HUES48 (cell line): ENCODE measurements around the gene ARHGAP27.

ENCODE experiments used
- H3K27ac ChIP-seq: one replicate; pipeline ENCODE4 v1.7.0; 2013; ENCODE audit warnings: low read depth, low read length, inconsistent platforms
- H3K27me3 ChIP-seq: 2 replicates; pipeline ENCODE4 v1.6.1; 2013; ENCODE audit warnings: mild to moderate bottlenecking, low read length; ENCODE audit not compliant: control insufficient read depth, insufficient read depth
- H3K36me3 ChIP-seq: 2 replicates; pipeline ENCODE4 v1.6.1; 2013; ENCODE audit warnings: low read length; ENCODE audit not compliant: control insufficient read depth, insufficient read depth
- H3K4me1 ChIP-seq: 2 replicates; pipeline ENCODE4 v1.6.1; 2013; ENCODE audit warnings: mild to moderate bottlenecking, low read length; ENCODE audit not compliant: control insufficient read depth, insufficient read depth
- H3K4me3 ChIP-seq: 2 replicates; pipeline ENCODE4 v1.5.1; 2013; ENCODE audit warnings: mild to moderate bottlenecking, low read depth, low read length
- H3K9ac ChIP-seq: 2 replicates; pipeline ENCODE4 v1.6.1; 2013; ENCODE audit warnings: mild to moderate bottlenecking, low read depth, low read length, moderate library complexity
- H3K9me3 ChIP-seq: 2 replicates; pipeline ENCODE4 v1.6.1; 2013; ENCODE audit warnings: low read length; ENCODE audit not compliant: control insufficient read depth, insufficient read depth

The ARHGAP27 gene

GRCh38 chr17:45411348-45412105 is 21.1 kb downstream of the ARHGAP27 start:
- Histone ChIP-seq H3K4me3 (no peak overlapping the region), H3K4me1 (peaks cover 3% of the 10 kb centered on the region; the same call in 1 of the 2 replicates), H3K9ac (no peak overlapping the region), H3K9me3 (no peaks in the 10 kb centered on the region), H3K36me3 (no peaks in the 10 kb centered on the region), H3K27ac (no peak overlapping the region), H3K27me3 (no peaks in the 10 kb centered on the region)

DNA sequence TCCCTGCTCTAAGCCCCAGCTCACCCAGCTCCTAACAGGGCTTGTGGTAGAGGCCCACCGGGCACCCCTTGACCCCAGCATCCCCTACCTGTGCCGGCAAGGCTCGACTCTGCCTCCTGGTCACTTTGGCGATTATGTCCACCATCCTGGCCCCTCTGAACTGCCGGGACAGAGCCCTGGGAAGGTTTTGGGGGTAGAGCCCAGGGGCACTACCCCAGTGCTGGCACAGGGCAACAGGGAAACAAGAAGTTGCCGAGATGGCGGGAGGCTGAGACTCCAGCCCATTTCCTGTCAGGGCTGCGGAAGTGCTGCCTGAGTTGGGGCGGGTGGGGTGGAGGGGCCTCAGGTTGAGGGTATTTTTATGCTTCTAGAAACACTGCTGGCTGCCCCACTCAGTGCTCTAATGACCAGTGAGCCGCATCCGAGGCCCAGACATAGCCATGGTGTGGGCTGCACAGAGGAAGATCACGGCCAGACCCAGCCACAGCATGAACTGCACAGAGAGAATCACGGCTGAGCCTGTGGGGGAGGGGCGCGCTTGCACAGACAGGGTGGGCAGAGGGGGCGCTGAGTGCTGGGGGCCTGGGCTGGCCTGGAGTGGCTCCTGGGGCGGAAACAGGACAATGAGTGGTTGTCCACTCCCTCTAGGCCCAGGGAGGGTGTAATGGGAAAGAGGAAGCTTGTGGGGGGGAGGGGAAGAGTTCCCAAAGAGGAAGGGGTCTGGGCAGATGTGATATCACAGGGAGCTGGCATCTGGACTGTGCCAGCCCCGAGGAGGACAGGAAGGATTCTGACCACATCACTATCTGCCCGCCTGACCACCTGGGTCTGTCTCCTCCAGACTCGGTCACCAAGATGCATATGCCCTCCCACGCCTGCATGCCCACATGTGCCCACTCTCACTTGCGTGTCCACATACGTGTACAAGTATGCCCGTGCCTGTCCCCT is 22.3 kb downstream of the ARHGAP27 start:
- H3K27ac ChIP-seq = no peak overlapping the region
- H3K27me3 ChIP-seq = no peaks in the 10 kb centered on the region
- H3K36me3 ChIP-seq = no peaks in the 10 kb centered on the region
- no peaks in the 10 kb centered on the region for H3K9me3 ChIP-seq
- no peak overlapping the region for H3K4me3 ChIP-seq
- peaks cover 5% of the 10 kb centered on the region; the same call in 1 of the 2 replicates for H3K4me1 ChIP-seq
- H3K9ac ChIP-seq = no peak overlapping the region

DNA sequence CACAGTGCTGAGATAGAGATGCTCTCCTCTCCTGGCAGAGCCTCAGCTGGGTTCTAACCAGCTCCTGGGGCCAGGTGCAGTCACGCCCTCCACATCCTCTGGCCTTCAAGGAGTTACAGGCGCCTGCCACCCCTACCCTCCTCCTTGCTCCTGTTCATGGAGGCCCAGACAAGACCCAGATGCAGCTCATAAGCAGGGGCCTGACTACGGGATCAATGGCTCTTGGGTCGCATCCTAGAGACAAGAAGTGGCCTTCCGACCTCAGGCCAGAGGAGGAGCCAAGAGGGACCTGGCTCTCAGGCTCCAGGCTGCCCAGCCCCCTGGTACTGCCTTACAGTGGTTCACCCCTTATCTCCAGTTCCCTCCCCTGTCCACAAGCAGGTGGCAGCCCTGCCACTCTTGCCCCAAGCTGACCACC is 23.0 kb downstream of the ARHGAP27 start:
- H3K36me3 ChIP-seq = no peaks in the 10 kb centered on the region
- no peak overlapping the region for H3K27ac ChIP-seq
- H3K9ac ChIP-seq = no peak overlapping the region

GRCh38 chr17:45408611-45409421 is 23.9 kb downstream of the ARHGAP27 start:
- H3K4me3 ChIP-seq = no peak overlapping the region
- H3K9ac ChIP-seq = no peak overlapping the region
- peaks cover 9% of the 10 kb centered on the region for H3K4me1 ChIP-seq
- H3K27me3 ChIP-seq = no peaks in the 10 kb centered on the region
- H3K9me3 ChIP-seq = no peaks in the 10 kb centered on the region
- H3K36me3 ChIP-seq = peaks cover 5% of the 10 kb centered on the region; the same call in 1 of the 2 replicates
- H3K27ac ChIP-seq = no peak overlapping the region

More for the DNA sequence above, 23.0 kb downstream of the ARHGAP27 start:
- Histone ChIP-seq H3K27me3 (no peaks in the 10 kb centered on the region), H3K4me1 (peaks cover 9% of the 10 kb centered on the region), H3K4me3 (no peak overlapping the region), H3K9me3 (no peaks in the 10 kb centered on the region)

DNA sequence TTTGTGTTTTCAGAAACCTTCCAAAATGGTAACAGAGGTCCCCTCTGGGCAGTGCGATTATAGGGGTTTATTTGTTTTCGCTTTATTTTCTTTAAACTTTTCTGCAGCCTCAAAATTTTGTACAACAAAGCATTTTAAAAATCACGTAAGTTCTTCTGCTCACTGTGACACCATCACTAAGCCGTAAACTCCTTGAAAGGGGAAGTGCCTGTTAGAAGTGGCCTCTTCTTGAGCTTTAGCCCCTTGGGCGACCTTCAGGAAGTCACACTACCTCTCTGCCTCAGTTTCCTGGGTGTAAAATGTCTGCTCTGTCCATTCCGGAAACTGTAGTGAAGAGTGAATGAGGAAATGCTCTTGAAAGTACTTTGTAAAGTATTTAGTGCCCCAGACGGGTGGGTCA is 26.6 kb downstream of the ARHGAP27 start:
- no peak overlapping the region for H3K9ac ChIP-seq
- peak overlapping the region; percentile 65 for H3K4me3 ChIP-seq
- H3K4me1 ChIP-seq = peaks cover 9% of the 10 kb centered on the region
- H3K27ac ChIP-seq = no peak overlapping the region
- no peaks in the 10 kb centered on the region for H3K9me3 ChIP-seq
- H3K27me3 ChIP-seq = no peaks in the 10 kb centered on the region
- H3K36me3 ChIP-seq = peaks cover 5% of the 10 kb centered on the region; the same call in 1 of the 2 replicates

DNA sequence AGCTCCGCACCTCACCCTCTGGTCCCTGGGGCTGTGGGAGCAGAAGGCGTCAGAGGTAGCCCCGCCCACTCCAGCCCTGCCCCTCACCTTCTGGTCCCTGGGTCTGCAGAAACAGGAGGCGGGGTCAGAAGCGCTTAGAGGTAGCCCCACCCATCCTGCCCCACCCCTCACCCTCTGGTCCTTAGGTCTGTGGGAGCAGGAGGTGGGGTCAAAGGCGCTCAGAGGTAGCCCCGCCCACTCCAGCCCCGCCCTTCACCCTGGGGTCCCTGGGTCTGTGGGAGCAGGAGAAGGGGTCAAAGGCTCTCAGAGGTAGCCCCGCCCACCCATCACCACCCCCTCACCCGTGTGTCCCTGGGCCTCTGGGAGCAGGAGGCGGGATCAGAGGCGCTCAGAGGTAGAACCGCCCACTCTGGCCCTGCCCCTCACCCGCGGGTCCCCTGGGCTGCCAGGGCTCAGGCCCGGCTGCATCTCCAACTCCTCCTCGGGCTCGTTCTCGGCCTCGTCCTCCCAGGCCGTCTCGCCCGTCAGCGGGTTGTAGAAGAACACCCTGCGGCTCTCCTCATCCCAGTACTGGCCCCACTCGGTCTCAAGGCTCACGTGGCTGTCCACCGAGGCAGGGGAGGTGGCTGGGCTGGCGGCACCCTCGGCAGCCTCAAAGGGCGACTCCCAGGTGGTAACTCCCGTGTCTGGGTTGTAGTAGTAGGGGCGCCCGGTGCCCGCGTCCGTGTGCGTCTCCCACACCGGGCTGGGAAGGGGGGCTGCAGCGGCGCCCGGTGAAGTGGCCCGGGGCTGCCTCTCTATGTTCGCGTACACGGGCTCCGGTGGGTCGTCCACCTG is 27.2 kb downstream of the ARHGAP27 start:
- Histone ChIP-seq H3K4me3 (peak overlapping the region; percentile 65), H3K9me3 (no peaks in the 10 kb centered on the region), H3K36me3 (peaks cover 5% of the 10 kb centered on the region; the same call in 1 of the 2 replicates), H3K27ac (peak overlapping the region; percentile 64), H3K4me1 (peaks cover 6% of the 10 kb centered on the region), H3K9ac (no peak overlapping the region), H3K27me3 (no peaks in the 10 kb centered on the region)

- Histone ChIP-seq H3K4me3 (peak overlapping the region; percentile 39; the same call in 1 of the 2 replicates), H3K4me1 (peaks cover 6% of the 10 kb centered on the region), H3K36me3 (peaks cover 5% of the 10 kb centered on the region; the same call in 1 of the 2 replicates), H3K9ac (no peak overlapping the region), H3K9me3 (no peaks in the 10 kb centered on the region), H3K27me3 (no peaks in the 10 kb centered on the region), H3K27ac (no peak overlapping the region)
Measured at GRCh38 chr17:45404870-45405249, 27.8 kb downstream of the ARHGAP27 start.

DNA sequence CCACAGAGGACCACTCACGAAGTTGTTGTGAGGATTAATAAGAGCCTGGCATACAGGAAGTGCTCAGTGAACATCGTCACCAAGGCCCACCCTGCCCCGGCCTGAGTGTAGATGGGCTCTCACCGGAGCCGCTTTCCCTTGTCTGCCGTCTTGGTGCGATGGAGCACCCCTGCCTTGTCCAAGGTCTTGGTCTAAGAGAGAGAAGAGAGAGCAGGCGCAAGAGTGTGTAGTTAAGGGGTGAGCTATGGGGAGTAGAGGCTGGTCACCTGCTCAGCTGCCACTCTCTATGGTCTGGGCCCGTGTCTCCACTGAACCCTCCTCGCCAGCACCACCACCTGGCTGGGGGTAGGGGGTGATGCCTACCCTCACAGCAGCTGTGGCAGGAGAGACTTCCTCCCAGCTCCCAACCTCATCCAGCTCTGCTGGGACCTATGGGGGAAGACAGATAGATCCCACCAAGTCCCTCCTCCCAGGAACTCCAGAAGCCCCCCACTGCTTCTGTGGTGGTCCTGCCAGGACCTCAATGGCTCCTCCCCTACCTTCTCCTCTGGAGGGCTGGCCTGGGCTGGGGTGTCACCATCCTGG is 28.7 kb downstream of the ARHGAP27 start:
- H3K4me3 ChIP-seq = no peak overlapping the region
- peaks cover 6% of the 10 kb centered on the region for H3K4me1 ChIP-seq
- H3K9ac ChIP-seq = no peak overlapping the region
- H3K27me3 ChIP-seq = no peaks in the 10 kb centered on the region
- H3K9me3 ChIP-seq = no peaks in the 10 kb centered on the region
- H3K27ac ChIP-seq = no peak overlapping the region
- peaks cover 5% of the 10 kb centered on the region; the same call in 1 of the 2 replicates for H3K36me3 ChIP-seq

DNA sequence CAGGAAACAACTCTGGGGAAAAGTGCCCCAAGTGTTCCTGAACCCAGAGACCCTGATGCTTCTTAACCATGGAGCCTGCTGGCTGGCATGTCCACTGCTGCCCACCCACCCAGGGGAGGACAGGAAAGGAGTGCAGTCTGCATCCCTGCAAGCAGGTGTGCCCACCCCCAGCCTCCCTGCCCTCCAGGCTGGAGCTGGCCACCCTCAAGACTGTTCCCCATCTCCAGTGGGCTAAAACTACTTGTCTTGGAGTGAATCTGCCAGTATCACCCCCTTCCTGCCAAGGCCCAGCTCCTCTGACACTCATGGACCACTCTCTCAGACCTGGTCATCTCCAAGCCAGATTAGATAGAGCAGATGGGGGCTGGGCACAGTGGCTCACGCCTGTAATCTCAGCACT is 29.8 kb downstream of the ARHGAP27 start:
- Histone ChIP-seq H3K4me1 (peaks cover 6% of the 10 kb centered on the region), H3K9me3 (no peaks in the 10 kb centered on the region), H3K36me3 (peaks cover 5% of the 10 kb centered on the region; the same call in 1 of the 2 replicates), H3K27ac (no peak overlapping the region), H3K27me3 (no peaks in the 10 kb centered on the region), H3K9ac (no peak overlapping the region), H3K4me3 (no peak overlapping the region)
